ENCODE data around the gene FMO1.

Gene FMO1, protein sequence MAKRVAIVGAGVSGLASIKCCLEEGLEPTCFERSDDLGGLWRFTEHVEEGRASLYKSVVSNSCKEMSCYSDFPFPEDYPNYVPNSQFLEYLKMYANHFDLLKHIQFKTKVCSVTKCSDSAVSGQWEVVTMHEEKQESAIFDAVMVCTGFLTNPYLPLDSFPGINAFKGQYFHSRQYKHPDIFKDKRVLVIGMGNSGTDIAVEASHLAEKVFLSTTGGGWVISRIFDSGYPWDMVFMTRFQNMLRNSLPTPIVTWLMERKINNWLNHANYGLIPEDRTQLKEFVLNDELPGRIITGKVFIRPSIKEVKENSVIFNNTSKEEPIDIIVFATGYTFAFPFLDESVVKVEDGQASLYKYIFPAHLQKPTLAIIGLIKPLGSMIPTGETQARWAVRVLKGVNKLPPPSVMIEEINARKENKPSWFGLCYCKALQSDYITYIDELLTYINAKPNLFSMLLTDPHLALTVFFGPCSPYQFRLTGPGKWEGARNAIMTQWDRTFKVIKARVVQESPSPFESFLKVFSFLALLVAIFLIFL

DNA sequence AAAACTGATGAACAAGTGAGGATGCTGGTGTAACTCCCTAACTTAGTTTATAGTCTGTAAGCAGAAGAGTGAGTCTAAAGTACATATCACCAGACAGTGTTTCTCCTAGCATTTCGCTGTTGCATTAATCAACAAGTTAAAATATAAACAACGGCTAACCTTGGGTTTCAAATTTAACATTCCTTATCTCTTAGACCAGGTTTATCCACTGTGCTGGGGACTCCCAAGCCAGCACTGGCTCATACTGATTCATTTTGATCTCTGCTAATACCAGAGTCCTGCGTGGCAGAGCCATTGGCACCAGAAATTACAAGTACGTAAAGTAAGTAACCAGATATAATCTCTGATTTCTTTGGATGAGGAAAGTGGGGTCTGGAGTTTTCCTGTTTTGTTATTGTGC, at the start of gene FMO1:
Gene FMO1, plus strand, starts transcription at position 193 of the 400 bp plus-strand sequence. CDS start 9,594 bp downstream, outside the sequence.
- Histone ChIP-seq H3K4me1 (ENCODE audit: control insufficient read depth, insufficient read depth, low read length) (peaks cover 2% of the 10 kb centered on the region), H3K36me3 (ENCODE audit: control insufficient read depth, insufficient read depth, low read length, severe bottlenecking) (no peaks in the 10 kb centered on the region), H3K27me3 (replicated peaks; ENCODE audit: control insufficient read depth, insufficient read depth, low read length) (no peaks in the 10 kb centered on the region), H3K4me3 (ENCODE audit: low read length) (no peak within 1 kb of the TSS), H3K9me3 (ENCODE audit: control insufficient read depth, low read length) (no peaks in the 10 kb centered on the region), H3K9ac (ENCODE audit: low read length) (no peak within 1 kb of the TSS)
- no peak for DNase-seq (ENCODE audit: low read depth)

DNA sequence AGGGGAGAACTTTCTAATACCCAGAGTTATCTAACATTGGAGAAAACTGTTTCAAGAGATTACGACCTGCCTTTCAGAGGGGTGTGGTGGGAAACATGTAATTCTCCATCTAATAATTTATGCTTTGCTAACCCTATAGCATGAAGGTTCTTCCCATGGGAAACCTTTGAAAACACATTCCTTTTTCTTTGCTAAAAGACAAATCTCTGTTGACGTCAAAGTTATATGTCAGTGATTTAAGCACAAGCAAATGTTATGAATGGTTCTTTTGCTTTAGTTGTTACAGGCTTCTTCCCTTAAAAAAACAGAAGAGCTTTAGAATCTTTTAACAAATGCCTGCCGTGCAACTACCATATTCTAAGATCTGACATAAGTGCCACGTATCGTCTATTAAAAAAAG, 44.0 kb upstream of the FMO1 start:
- Histone ChIP-seq H3K36me3 (ENCODE audit: control insufficient read depth, insufficient read depth, low read length, severe bottlenecking) (peaks cover 6% of the 10 kb centered on the region), H3K4me3 (ENCODE audit: low read length) (no peak overlapping the region), H3K27me3 (replicated peaks; ENCODE audit: control insufficient read depth, insufficient read depth, low read length) (no peaks in the 10 kb centered on the region), H3K9ac (ENCODE audit: low read length) (no peak overlapping the region), H3K9me3 (ENCODE audit: control insufficient read depth, low read length) (no peaks in the 10 kb centered on the region), H3K4me1 (ENCODE audit: control insufficient read depth, insufficient read depth, low read length) (peaks cover 22% of the 10 kb centered on the region)
- DNase-seq (ENCODE audit: low read depth), result no peak

DNA sequence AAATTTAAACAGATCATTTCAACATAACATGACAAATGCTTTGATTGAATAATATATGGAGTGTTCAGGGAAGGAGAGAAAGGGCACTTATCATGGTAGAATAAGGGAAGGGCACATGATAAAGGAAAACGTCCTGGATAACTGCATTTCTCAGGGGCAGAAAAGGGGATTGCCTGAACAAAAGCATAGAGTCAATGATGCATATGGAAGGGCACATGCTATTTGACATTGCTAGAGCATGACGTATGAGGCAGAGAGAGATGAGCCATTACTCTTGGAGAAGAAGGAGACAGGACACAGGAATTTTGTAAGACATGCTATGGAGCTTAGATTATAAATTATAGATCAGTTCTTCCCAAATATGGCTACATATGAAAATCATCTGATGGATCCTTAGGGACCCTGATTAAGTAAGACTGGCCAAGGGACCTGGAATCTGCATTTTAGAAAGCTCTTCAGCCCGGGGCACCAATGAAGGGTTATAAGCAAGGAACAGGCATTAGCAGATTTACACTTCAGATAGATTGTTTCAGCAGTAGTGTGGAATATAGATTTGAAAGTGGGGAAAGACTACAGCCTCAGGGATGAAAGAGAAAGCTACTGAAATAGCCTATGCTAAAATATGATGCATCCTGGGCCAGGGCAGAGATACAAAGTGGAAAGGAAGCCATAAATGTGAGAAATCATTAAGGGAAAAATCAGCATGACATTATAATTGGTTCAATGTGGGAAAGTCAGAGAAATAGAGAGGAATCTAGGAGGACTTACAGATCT, 41.9 kb upstream of the FMO1 start:
- peaks cover 39% of the 10 kb centered on the region for H3K4me1 ChIP-seq (ENCODE audit: control insufficient read depth, insufficient read depth, low read length)
- H3K4me3 ChIP-seq (ENCODE audit: low read length), result no peak overlapping the region
- no peak overlapping the region for H3K9ac ChIP-seq (ENCODE audit: low read length)
- H3K9me3 ChIP-seq (ENCODE audit: control insufficient read depth, low read length), result no peaks in the 10 kb centered on the region
- H3K36me3 ChIP-seq (ENCODE audit: control insufficient read depth, insufficient read depth, low read length, severe bottlenecking), result no peaks in the 10 kb centered on the region
- no peak for DNase-seq (ENCODE audit: low read depth)
- no peaks in the 10 kb centered on the region for H3K27me3 ChIP-seq (replicated peaks; ENCODE audit: control insufficient read depth, insufficient read depth, low read length)

DNA sequence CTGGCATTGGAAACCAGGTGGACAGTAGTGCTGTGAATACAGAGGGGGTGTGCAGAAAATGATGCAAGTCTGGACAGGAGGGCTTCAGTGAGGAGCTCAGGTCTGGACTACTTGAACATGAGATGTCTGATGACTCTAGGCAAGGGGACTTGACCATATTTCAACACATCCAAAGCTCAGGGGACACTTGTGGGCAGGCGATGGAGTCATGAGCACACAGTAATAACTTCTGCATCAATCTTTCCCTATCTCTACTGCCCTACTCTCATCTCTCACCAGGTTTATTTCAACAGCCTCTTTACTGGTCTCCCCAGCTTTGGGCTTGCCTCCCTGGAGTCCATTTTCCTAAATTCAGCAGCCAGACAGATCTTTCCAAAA, 41.3 kb upstream of the FMO1 start:
- Histone ChIP-seq H3K9me3 (ENCODE audit: control insufficient read depth, low read length) (no peaks in the 10 kb centered on the region), H3K4me3 (ENCODE audit: low read length) (no peak overlapping the region), H3K36me3 (ENCODE audit: control insufficient read depth, insufficient read depth, low read length, severe bottlenecking) (no peaks in the 10 kb centered on the region), H3K27me3 (replicated peaks; ENCODE audit: control insufficient read depth, insufficient read depth, low read length) (no peaks in the 10 kb centered on the region), H3K9ac (ENCODE audit: low read length) (no peak overlapping the region), H3K4me1 (ENCODE audit: control insufficient read depth, insufficient read depth, low read length) (peaks cover 42% of the 10 kb centered on the region)
- no peak for DNase-seq (ENCODE audit: low read depth)

DNA sequence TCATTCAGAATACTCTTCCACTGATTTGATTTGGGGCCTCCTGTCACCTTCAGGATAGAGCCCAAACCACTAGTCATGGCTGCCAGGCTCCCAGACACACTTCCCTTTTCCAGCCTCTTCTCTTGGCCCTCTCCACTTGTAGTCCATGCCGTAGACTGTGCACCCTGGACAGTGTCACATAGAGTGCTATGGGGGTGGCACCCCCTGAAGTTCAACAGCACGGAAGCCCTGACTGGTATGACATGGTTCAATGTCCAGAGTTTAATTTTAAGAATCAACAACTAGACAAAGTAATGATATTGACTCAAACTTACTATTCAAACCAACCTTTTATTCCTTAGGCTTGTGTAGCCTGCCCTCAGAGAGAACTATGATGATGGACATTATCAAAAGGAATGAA, 40.9 kb upstream of the FMO1 start:
- Histone ChIP-seq H3K9ac (ENCODE audit: low read length) (no peak overlapping the region), H3K27me3 (replicated peaks; ENCODE audit: control insufficient read depth, insufficient read depth, low read length) (no peaks in the 10 kb centered on the region), H3K4me3 (ENCODE audit: low read length) (no peak overlapping the region), H3K4me1 (ENCODE audit: control insufficient read depth, insufficient read depth, low read length) (peaks cover 42% of the 10 kb centered on the region), H3K9me3 (ENCODE audit: control insufficient read depth, low read length) (no peaks in the 10 kb centered on the region), H3K36me3 (ENCODE audit: control insufficient read depth, insufficient read depth, low read length, severe bottlenecking) (no peaks in the 10 kb centered on the region)
- no peak for DNase-seq (ENCODE audit: low read depth)

DNA sequence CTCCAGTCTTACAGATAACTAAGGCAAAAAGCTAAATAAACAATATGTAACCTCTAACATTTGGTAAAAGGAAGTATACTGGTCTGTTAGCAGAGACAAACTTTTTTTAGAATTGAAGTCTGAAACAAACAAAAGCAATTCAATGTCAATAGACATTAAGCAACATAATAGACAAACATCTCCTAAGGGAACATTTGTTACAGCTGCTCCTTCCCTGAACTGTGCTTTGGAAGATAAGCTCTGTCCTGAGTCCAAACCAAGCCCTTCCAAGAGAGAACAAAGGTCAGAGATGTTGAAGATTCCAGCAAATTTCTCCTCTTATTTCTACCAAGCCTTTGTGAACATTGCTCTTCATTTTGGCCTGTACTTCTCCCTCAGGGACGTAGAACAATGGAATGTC, 37.9 kb upstream of the FMO1 start:
- peak; percentile 70 for DNase-seq (ENCODE audit: low read depth)
- peak overlapping the region; percentile 52 for H3K9ac ChIP-seq (ENCODE audit: low read length)

DNA sequence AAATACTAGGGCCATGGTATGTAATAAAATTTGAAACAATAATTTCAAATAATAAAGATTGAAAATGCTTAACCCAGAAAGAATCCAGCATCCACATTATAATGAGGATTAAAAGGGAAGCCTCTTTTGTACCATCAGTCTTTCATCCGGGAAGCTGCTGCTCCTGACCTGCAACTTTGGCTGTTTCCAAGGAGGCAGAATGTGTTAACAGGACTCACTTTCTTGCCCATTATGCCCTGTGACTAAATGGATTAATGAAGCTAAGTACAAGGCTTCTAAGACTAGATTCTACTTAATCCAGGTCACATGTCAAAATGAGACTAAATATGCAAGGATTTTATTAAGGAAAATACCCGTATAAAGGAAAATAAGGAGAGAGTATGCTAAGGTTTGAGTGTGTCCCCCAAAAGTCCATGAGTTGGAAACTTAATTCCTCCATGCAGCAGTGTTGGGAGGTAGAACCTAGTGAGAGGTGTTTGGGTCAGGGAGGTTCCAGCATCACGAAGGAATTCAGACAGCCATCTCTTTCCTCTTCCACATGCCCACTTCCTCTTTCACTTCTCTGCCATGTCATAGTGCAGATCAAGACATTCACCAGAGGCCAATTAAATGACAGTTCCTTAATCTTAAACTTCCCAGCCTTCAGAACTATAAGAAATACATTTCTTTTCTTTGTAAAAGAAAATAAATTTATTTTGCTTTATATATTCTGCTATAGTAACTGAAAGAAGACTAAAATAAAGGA, 35.5 kb upstream of the FMO1 start:
- H3K36me3 ChIP-seq (ENCODE audit: control insufficient read depth, insufficient read depth, low read length, severe bottlenecking), result no peaks in the 10 kb centered on the region
- no peaks in the 10 kb centered on the region for H3K9me3 ChIP-seq (ENCODE audit: control insufficient read depth, low read length)
- no peak overlapping the region for H3K9ac ChIP-seq (ENCODE audit: low read length)
- no peak overlapping the region for H3K4me3 ChIP-seq (ENCODE audit: low read length)
- peaks cover 38% of the 10 kb centered on the region for H3K4me1 ChIP-seq (ENCODE audit: control insufficient read depth, insufficient read depth, low read length)
- no peaks in the 10 kb centered on the region for H3K27me3 ChIP-seq (replicated peaks; ENCODE audit: control insufficient read depth, insufficient read depth, low read length)
- DNase-seq (ENCODE audit: low read depth), result no peak

More for the DNA sequence above, 37.9 kb upstream of the FMO1 start:
- Histone ChIP-seq H3K36me3 (ENCODE audit: control insufficient read depth, insufficient read depth, low read length, severe bottlenecking) (no peaks in the 10 kb centered on the region), H3K4me3 (ENCODE audit: low read length) (peak overlapping the region; percentile 5), H3K9me3 (ENCODE audit: control insufficient read depth, low read length) (no peaks in the 10 kb centered on the region), H3K27me3 (replicated peaks; ENCODE audit: control insufficient read depth, insufficient read depth, low read length) (no peaks in the 10 kb centered on the region), H3K4me1 (ENCODE audit: control insufficient read depth, insufficient read depth, low read length) (peaks cover 56% of the 10 kb centered on the region)

DNA sequence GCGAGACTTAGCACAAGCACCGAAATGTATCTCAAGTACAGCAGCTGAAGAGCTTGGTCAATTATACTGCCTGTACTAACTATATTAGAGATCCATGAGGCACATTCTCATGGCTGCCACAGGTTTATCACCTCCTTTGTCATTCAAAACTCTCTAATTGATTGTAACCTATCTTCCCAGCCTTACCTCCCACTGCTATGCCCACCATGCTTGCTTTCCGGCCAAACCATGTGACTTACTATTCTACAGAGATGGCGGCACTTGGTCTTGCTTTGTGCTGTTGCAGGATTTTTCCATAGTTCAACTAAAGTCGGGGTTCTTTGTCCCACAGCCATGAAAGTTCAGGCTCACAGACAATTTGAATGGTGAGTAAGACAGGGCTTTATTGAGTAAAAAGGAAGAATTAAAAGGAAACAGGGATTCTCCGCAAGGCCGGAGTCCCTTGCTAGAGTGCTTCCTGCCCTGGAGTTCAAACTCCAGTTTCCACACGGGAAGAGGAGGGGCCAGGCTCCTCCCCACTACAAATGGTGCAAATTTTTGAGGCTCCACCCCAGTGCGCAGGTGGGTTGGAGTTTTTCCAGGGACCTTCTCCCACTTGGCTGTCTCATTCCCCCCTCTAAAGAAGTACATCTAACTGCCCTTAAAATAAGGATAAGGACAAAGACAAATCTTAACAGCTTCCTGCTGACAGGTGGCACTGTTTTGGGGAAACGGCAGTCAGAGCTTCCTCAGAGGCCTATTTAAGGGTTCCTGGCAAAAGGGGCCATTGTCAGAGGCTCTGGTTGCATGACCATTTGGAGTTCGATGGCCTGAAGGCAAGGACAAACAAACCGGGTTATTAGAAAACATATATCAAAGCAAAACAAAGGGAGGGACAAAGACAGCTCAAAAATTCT, 34.5 kb upstream of the FMO1 start:
- H3K4me3 ChIP-seq (ENCODE audit: low read length), result no peak overlapping the region
- no peak for DNase-seq (ENCODE audit: low read depth)
- H3K9ac ChIP-seq (ENCODE audit: low read length), result no peak overlapping the region
- H3K27me3 ChIP-seq (replicated peaks; ENCODE audit: control insufficient read depth, insufficient read depth, low read length), result no peaks in the 10 kb centered on the region
- no peaks in the 10 kb centered on the region for H3K36me3 ChIP-seq (ENCODE audit: control insufficient read depth, insufficient read depth, low read length, severe bottlenecking)
- peaks cover 41% of the 10 kb centered on the region for H3K4me1 ChIP-seq (ENCODE audit: control insufficient read depth, insufficient read depth, low read length)
- peaks cover 3% of the 10 kb centered on the region for H3K9me3 ChIP-seq (ENCODE audit: control insufficient read depth, low read length)

DNA sequence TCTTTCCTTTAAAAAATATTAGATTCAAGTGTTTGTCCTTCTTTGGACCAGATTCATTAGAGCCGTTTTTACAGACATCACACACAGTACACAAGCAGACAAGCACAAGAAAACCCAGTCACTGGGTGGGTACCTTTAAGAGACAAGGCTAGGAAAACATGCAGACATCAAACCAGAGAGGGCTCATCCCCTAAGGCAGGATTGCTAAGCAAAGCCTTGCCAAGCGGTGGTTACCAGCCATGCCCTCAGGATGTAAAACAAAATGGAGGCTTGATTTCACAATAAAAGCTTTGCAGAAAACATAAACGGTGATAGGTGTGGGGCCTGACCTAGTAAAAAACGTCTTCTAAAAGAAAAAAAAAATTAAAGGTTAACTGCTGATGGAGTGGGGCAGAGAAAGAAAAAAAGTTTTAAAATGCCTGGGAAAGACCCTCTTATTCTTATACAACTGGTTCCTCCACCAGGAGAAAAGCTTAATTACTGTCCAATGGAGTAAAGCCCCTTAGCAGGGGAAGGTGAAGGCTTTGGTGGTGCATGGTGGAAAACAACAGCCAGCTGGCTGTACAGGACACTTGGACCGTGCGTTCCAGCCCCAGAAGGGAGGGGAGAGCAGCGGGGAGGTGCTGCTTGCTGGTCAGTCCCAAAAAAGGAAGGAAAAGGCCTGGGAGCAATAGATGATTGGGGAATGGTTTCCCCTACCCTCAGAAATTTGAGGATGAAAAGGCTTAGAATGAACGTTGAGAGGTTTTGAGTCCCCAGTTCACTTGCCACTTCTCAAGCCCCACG, 30.4 kb upstream of the FMO1 start:
- Histone ChIP-seq H3K4me1 (ENCODE audit: control insufficient read depth, insufficient read depth, low read length) (peaks cover 44% of the 10 kb centered on the region), H3K9me3 (ENCODE audit: control insufficient read depth, low read length) (peaks cover 3% of the 10 kb centered on the region), H3K4me3 (ENCODE audit: low read length) (no peak overlapping the region), H3K9ac (ENCODE audit: low read length) (no peak overlapping the region), H3K36me3 (ENCODE audit: control insufficient read depth, insufficient read depth, low read length, severe bottlenecking) (no peaks in the 10 kb centered on the region), H3K27me3 (replicated peaks; ENCODE audit: control insufficient read depth, insufficient read depth, low read length) (no peaks in the 10 kb centered on the region)
- no peak for DNase-seq (ENCODE audit: low read depth)

DNA sequence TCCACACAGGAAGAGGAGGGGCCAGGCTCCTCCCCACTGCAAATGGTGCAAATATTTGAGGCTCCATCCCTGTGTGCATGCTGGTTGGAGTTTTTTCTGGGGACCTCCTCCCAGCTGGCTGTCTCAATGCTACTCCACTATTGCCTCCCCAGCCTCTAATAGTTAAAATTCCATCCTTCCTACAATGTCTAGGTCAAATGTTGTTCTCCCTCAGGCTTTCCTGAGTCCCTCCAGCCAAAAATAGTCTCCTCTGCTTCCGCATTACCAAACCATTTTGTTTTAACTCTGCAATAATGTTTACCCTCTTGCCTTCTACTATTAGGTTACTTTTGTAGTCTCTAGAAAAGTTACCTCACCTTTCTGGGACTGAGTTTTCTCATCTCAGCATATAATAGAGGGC, 29.6 kb upstream of the FMO1 start:
- Histone ChIP-seq H3K4me3 (ENCODE audit: low read length) (no peak overlapping the region), H3K4me1 (ENCODE audit: control insufficient read depth, insufficient read depth, low read length) (peaks cover 39% of the 10 kb centered on the region), H3K9me3 (ENCODE audit: control insufficient read depth, low read length) (peaks cover 3% of the 10 kb centered on the region), H3K36me3 (ENCODE audit: control insufficient read depth, insufficient read depth, low read length, severe bottlenecking) (no peaks in the 10 kb centered on the region), H3K27me3 (replicated peaks; ENCODE audit: control insufficient read depth, insufficient read depth, low read length) (no peaks in the 10 kb centered on the region), H3K9ac (ENCODE audit: low read length) (no peak overlapping the region)
- peak; percentile 45 for DNase-seq (ENCODE audit: low read depth)

Measured in adipocyte (in vitro differentiated cells).